Endothelial cell of umbilical vein (primary cell): ENCODE results near the gene LTBP1. TPM values are rescaled to one million over a fixed set of nuclear protein-coding genes. Genes with fewer than 3 reads are reported as not detected.

Source experiments
- BruUV-seq: library from RNA; stranded (reverse); fragments of 400-500 nt; replicated peaks from 2 replicates; lab custom pipeline; 2021; lab: Mats Ljungman, UMichigan
- CTCF ChIA-PET: fragments of 300-600, 350-600 bp; sonication (Branson Sonifier 250); formaldehyde crosslinking; loops from one replicate; lab custom pipeline; 2021; ENCODE audit warnings: antibody characterized with exemption, inconsistent platforms; lab: Charles Lee
- POLR2A ChIA-PET: fragments of 300-600, 350-600 bp; sonication (Branson Sonifier 250); formaldehyde crosslinking; loops from one replicate; lab custom pipeline; 2021; ENCODE audit warnings: antibody characterized with exemption, inconsistent platforms; lab: Charles Lee
- DNase-seq: peaks from one replicate; pipeline ENCODE4 v3.0.0-alpha.2; 2011; ENCODE audit warnings: low read depth, low spot score
- FAIRE-seq: peaks from 2 replicates; lab custom pipeline; 2011; peaks lifted over from hg19 to GRCh38; lab: Jason Lieb, UNC
- H2AFZ ChIP-seq: 2 replicates; pipeline ENCODE4 v1.6.0; 2012; ENCODE audit warnings: low read depth, low read length, control low read depth, inconsistent platforms
- H3K27ac ChIP-seq: 2 replicates; pipeline ENCODE4 v1.5.1; 2011; ENCODE audit warnings: low read depth, mild to moderate bottlenecking, control low read depth, low read length, moderate library complexity; ENCODE audit not compliant: insufficient read depth
- H3K27me3 ChIP-seq, 2 experiments: 2 replicates each; pipeline versions ENCODE4 v1.6.0 to v1.6.1; 2011; ENCODE audit warnings: low read length in 2 of 2, mixed read lengths in 1 of 2; ENCODE audit not compliant: control insufficient read depth in 2 of 2, insufficient read depth in 2 of 2
- H3K36me3 ChIP-seq, 2 experiments: 2 replicates in 1 of 2; 3 replicates in 1 of 2; pipeline ENCODE4 v1.5.1; 2011; ENCODE audit warnings: low read length in 2 of 2, mild to moderate bottlenecking in 1 of 2, moderate library complexity in 1 of 2; ENCODE audit not compliant: control insufficient read depth in 2 of 2, insufficient read depth in 2 of 2; ENCODE audit errors: extremely low read depth in 1 of 2
- H3K4me1 ChIP-seq: 3 replicates; pipeline ENCODE4 v1.5.1; 2011; ENCODE audit warnings: mild to moderate bottlenecking, low read length; ENCODE audit not compliant: control insufficient read depth, insufficient read depth; ENCODE audit errors: extremely low read depth
- H3K4me2 ChIP-seq: 2 replicates; pipeline ENCODE4 v1.6.1; 2011; ENCODE audit warnings: low read length, control low read depth, mixed read lengths; ENCODE audit not compliant: insufficient read depth
- H3K4me3 ChIP-seq, 3 experiments: fragments of 200-600 bp in 1 of 3; sonication (generic), shearing (Covaris generic) in 1 of 3; replicated peaks in 1 of 3; 2 replicates each; pipeline ENCODE4 v1.5.1; 2011 to 2016; ENCODE audit warnings: control low read depth in 3 of 3, low read length in 3 of 3, mild to moderate bottlenecking in 2 of 3, inconsistent platforms in 1 of 3, low read depth in 1 of 3, moderate library complexity in 1 of 3; ENCODE audit not compliant: insufficient read depth in 1 of 3
- H3K79me2 ChIP-seq: 2 replicates; pipeline ENCODE4 v1.6.0; 2012; ENCODE audit warnings: low read length, inconsistent platforms; ENCODE audit not compliant: control insufficient read depth, insufficient read depth
- H3K9ac ChIP-seq: replicated peaks from 2 replicates; pipeline ENCODE3; 2011; ENCODE audit warnings: low read length, control low read depth; ENCODE audit not compliant: insufficient read depth; ENCODE audit errors: extremely low read depth
- H3K9me1 ChIP-seq: replicated peaks from 3 replicates; pipeline ENCODE4 v1.6.0; 2011; ENCODE audit warnings: mild to moderate bottlenecking, low read length; ENCODE audit not compliant: control insufficient read depth, insufficient read depth; ENCODE audit errors: extremely low read depth
- H3K9me3 ChIP-seq: replicated peaks from 2 replicates; pipeline ENCODE4 v1.5.1; 2012; ENCODE audit warnings: low read length, inconsistent platforms; ENCODE audit not compliant: control insufficient read depth, insufficient read depth
- H4K20me1 ChIP-seq: replicated peaks from 2 replicates; pipeline ENCODE3; 2011; ENCODE audit warnings: mild to moderate bottlenecking, low read length; ENCODE audit not compliant: control insufficient read depth, insufficient read depth; ENCODE audit errors: extremely low read depth
- CTCF ChIP-seq, 2 donors: IDR thresholded peaks; 1 replicate in 1 of 2; 2 replicates in 1 of 2; pipeline ENCODE4 v1.5.1; 2011; ENCODE audit warnings: low read length in 2 of 2, mild to moderate bottlenecking in 2 of 2, moderate library complexity in 2 of 2, control low read depth in 1 of 2, inconsistent platforms in 1 of 2, low read depth in 1 of 2; ENCODE audit not compliant: insufficient read depth in 1 of 2; ENCODE audit errors: extremely low read depth in 1 of 2
- FOS ChIP-seq: IDR thresholded peaks from 2 replicates; pipeline ENCODE4 v1.6.1; 2011; ENCODE audit warnings: mild to moderate bottlenecking, low read length, moderate library complexity, borderline replicate concordance; ENCODE audit not compliant: insufficient read depth
- GATA2 ChIP-seq: IDR thresholded peaks from 2 replicates; pipeline ENCODE4 v1.7.0; 2011; ENCODE audit warnings: low read depth, mild to moderate bottlenecking, moderate library complexity, mixed read lengths, low read length; ENCODE audit not compliant: insufficient read length, insufficient read depth
- JUN ChIP-seq: IDR thresholded peaks from 2 replicates; pipeline ENCODE4 v1.6.1; 2011; ENCODE audit warnings: borderline replicate concordance, low read depth; ENCODE audit not compliant: insufficient read length, insufficient read depth
- MAX ChIP-seq: IDR thresholded peaks from 2 replicates; pipeline ENCODE4 v1.6.1; 2011; ENCODE audit not compliant: insufficient read depth, insufficient read length
- MYC ChIP-seq: IDR thresholded peaks from one replicate; pipeline ENCODE4 v1.6.1; 2011; ENCODE audit warnings: mild to moderate bottlenecking, low read depth, low read length
- POLR2A ChIP-seq: IDR thresholded peaks from 2 replicates; pipeline ENCODE4 v1.6.1; 2012; ENCODE audit warnings: low read depth, mild to moderate bottlenecking, control low read depth, low read length
- dilution Hi-C: fragments of 300-500 bp; cut with MboI; formaldehyde crosslinking; loops from one replicate; pipeline ENCODE4 v1.15.0; 2019; ENCODE audit warnings: low sequenced_read_pairs; ENCODE audit not compliant: extremely low pct_ligation_motif_present
- intact Hi-C: fragments of 100-400 bp; cut with micrococcal nuclease; formaldehyde crosslinking; loops from one replicate; pipeline ENCODE4 v1.10.0; 2022
- polyA plus RNA-seq, 4 experiments: library from polyadenylated mRNA; depleted of rRNA in 3 of 4; stranded (reverse) in 3 of 4; unstranded in 1 of 4; fragments of >200 nt; gene quantifications; 2 replicates each; pipeline versions ENCODE4 v1.2.1 to v1.2.3, GENCODE V29; 2011 to 2012; ENCODE audit warnings: missing spikeins in 1 of 4
- total RNA-seq: library from RNA; stranded (reverse); gene quantifications from 2 replicates; pipeline ENCODE4 v1.2.3, GENCODE V29; 2021

The LTBP1 gene
- total and polyA plus RNA-seq, 2 donors (not counting 3 experiments of a cell fraction or from before 2014, with no cell fraction given), result 57.4 to 68.2 TPM

GRCh38 chr2:33213648-33214047 lies 266.9 kb downstream of the LTBP1 start:
- intact Hi-C loops, result loop anchor here (1.0 to 5.0 kb wide), 6 partner anchors 25 to 191 kb away; no protein-coding TSS in a partner anchor
- Histone ChIP-seq H3K4me2 (no peak overlapping the region), H3K36me3 (no peaks in the 10 kb centered on the region), H3K27ac (peak overlapping the region; percentile 95), H3K27me3 (no peaks in the 10 kb centered on the region), H3K9ac (peak overlapping the region; percentile 62), H3K9me1 (no peaks in the 10 kb centered on the region), H4K20me1 (no peaks in the 10 kb centered on the region), H2AFZ (no peak overlapping the region), H3K4me3 (no peak overlapping the region), H3K4me1 (peaks cover 64% of the 10 kb centered on the region), H3K79me2 (no peaks in the 10 kb centered on the region), H3K9me3 (no peaks in the 10 kb centered on the region)
- CTCF ChIA-PET, result no interaction called here
- dilution Hi-C loops, result no loop called here
- FAIRE-seq (no peak), DNase-seq (peak; percentile 16)
- no TSS peak for BruUV-seq
- POLR2A ChIA-PET, result no interaction called here
- no peak for TF ChIP-seq JUN
- TF ChIP-seq MAX, result no peak
- no peak for TF ChIP-seq POLR2A
- no peak for TF ChIP-seq GATA2
- no peak for TF ChIP-seq MYC
- no peak for TF ChIP-seq CTCF (IDR thresholded peaks at IDR 0.05; ENCODE audit: extremely low read depth in 1 of 2, insufficient read depth in 1 of 2, low read depth in 1 of 2, low read length in 2 of 2)
- no peak for TF ChIP-seq FOS
